GM21423 (cell line): ENCODE measurements around the gene TSHZ2.
"Not testable (repeated sequence)": the region's sequence is repeated elsewhere in the genome, so short reads cannot be mapped to it uniquely, and the experiment has no call there.

Experiments
- ATAC-seq: cut with Tn5 transposase; IDR thresholded peaks from one replicate; pipeline ENCODE4 v1.9.1; 2021; ENCODE audit warnings: mild to moderate bottlenecking, moderate library complexity; ENCODE audit not compliant: unreplicated experiment

Gene TSHZ2

GRCh38 chr20:53521421-53521820, 549.3 kb downstream of the TSHZ2 start:
- ATAC-seq: not testable (repeated sequence)

- ATAC-seq: no peak
These were observed 549.9 kb downstream of the TSHZ2 start for GRCh38 chr20:53522026-53522425.

DNA sequence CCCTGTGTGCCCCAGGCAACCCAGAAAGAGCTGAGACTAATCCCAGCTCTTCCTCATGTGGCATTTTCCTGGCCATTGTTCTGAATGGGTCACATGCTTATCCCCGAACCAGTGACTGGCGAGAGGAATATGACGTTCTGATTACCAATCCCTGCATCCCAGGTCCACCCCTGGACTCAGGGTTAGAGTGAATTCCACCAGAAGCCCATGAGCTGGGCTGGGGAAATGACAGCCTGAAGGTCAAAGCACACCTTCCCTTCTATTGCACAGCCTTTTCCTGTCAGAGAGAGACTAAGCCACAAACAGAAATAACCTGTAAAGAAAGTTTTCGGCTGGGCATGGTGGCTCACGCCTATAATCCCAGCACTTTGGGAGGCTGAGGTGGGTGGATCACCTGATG, 550.5 kb downstream of the TSHZ2 start:
- ATAC-seq: no peak

GRCh38 chr20:53523615-53524014, 551.5 kb downstream of the TSHZ2 start:
- ATAC-seq: not testable (repeated sequence)

- ATAC-seq: no peak
These were observed 552.6 kb downstream of the TSHZ2 start for GRCh38 chr20:53524589-53525312.

- ATAC-seq: no peak
These were observed 555.0 kb downstream of the TSHZ2 start for GRCh38 chr20:53527196-53527595.

DNA sequence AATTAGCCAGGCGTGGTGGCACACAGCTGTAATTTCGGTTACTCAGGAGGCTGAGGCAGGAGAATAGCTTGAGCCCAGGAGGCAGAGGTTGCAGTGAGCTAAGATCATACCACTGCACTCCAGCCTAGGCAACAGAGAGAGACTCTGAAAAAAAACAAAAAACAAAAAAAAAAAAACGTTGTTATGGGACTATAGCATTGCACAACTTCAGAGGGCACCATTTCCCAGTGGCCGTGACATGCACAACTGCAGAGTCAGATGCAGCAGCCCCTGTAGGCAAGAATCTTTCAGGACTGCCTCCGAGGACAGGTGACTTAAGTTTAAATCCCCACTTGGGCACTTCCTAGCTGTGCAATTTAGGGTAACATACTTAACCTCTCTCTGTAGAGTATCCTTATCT, 557.5 kb downstream of the TSHZ2 start:
- ATAC-seq: no peak

DNA sequence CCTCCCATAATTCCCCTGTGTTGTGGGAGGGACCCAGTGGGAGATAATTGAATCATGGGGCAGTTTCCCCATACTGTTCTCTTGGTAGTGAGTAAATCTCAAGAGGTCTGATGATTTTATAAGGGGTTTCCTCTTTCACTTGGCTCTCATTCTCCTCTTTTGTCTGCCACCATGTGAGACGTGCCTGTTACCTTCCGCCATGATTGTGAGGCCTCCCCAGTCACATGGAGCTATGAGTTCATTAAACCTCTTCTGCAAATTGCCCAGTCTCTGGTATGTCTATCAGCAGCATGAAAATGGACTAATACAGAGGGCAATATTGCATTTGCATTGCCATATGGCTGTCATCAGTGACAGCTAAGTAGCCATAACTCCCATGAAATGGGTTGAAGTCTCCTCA, 558.3 kb downstream of the TSHZ2 start:
- ATAC-seq: no peak

DNA sequence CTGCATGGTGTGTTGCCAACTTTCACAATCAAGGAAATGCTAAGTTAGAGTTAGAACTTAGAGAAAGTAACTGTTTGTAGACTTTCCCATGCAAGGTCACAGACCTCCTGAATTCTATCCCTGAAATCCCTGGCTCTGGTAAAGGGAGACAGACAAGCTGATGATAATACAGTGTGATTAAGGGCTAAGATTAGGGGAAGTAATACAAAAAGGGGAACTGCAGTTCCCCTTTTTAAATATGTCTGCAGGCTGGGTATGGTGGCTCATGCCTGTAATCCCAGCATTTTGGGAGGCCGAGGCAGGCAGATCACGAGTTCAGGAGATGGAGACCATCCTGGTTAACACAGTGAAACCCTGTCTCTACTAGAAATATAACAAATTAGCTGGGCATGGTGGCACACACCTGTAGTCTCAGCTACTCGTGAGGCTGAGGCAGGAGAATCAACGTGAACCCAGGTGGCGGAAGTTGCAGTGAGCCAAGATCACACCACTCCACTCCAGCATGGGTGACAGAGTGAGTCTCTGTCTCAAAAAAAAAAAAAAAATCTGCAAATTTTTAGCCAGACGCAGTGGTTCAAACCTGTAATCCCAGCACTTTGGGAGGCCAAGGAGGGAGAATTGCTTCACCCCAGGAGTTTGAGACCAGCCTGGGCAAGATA, 560.6 kb downstream of the TSHZ2 start:
- not testable (repeated sequence) for ATAC-seq

DNA sequence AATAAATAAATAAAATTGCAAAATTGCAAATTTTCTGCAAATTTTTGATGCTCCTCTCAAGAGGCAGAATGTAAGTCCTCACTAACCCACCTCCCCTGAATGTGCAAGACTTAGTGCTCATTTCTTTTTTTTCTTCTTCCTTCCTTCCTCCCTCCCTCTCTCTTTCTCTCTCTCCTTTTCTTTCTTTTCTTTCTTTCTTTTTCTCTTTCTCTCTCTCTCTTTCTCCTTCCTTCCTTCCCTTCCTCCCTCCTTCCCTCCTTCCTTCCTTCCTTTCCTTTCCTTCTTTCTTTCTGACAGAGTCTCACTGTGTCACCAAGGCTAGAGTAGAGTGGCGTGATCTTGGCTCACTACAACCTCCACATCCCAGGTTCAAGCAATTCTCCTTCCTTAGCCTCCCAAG, 561.3 kb downstream of the TSHZ2 start:
- ATAC-seq: no peak

DNA sequence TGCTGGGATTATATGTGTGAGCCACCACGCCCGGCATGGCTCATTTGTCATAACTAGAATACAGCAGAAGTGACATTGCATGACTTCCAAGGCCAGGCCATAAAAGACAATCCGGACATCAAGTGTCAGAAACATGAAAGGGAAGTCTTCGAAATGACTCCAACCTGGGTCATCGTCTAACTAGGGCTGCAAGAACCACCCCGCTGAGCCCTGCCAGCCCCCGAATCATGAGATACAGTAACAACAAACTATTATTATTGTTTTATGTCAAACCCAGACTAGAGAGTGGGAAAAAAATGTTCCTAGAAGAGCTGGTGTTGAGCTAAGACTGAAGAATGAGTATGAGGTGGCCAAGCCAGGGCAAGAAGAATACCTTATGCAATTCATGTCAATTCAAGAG, 561.9 kb downstream of the TSHZ2 start:
- no peak for ATAC-seq

- ATAC-seq: no peak
These were observed 563.7 kb downstream of the TSHZ2 start for GRCh38 chr20:53535878-53536277.

DNA sequence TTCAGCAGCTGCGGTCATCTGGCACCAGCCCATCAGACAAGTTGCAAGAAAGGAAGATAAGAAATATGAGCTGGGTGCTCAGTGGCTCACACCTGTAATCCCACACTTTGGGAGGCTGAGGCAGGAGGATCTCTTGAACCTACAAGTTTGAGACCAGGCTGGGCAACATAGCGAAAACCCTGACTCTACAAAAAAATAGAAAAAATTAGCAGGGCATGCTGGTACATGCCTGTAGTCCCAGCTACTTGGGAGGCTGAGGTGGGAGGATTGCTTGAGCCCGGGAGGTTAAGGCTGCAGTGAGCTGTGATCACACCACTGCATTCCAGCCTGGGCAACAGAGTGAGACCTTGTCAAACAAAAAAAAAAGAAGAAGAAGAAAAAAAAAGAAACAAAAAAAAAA, 564.2 kb downstream of the TSHZ2 start:
- not testable (repeated sequence) for ATAC-seq

- ATAC-seq: no peak
These were observed 567.4 kb downstream of the TSHZ2 start for GRCh38 chr20:53539516-53539915.
